Ovary (tissue), 3 donors: ENCODE results near the gene SLC7A6OS.

Experiments
- CTCF ChIP-seq, 3 donors: fragments of 450-650 bp in 2 of 3; fragments of 200-600 bp in 1 of 3; IDR thresholded peaks; one replicate each; pipeline versions ENCODE4 v1.5.1 to v1.8.0; 2016 to 2022; ENCODE audit warnings: antibody characterized with exemption in 3 of 3, mild to moderate bottlenecking in 1 of 3
- EP300 ChIP-seq: sonication (generic); formaldehyde crosslinking; IDR thresholded peaks from one replicate; pipeline ENCODE4 v1.6.1; 2017; ENCODE audit warnings: antibody characterized with exemption
- POLR2A ChIP-seq: fragments of 450-650 bp; IDR thresholded peaks from one replicate; pipeline ENCODE4 v1.6.1; 2017; ENCODE audit warnings: antibody characterized with exemption, mild to moderate bottlenecking, moderate library complexity
- donor health status: DM: no; HTN: no; CAD: no.

GRCh38 chr16:68313116-68313515 is 2.4 kb upstream of the SLC7A6OS start:
- TF ChIP-seq CTCF (IDR thresholded peaks at IDR 0.05) (no peak), POLR2A (no peak), EP300 (no peak)
